ENCODE measurements around the gene CHTOP. TPM values are rescaled to one million over a fixed set of nuclear protein-coding genes. Genes with fewer than 3 reads are reported as not detected.

The CHTOP gene
- total RNA-seq, 1 donor from 2014 or later: 30.6 TPM

- DNase-seq (ENCODE audit: low spot score): peak; percentile 89
Measured at GRCh38 chr1:153612755-153613331, 21.0 kb upstream of the CHTOP start, which contains the start of gene S100A16. S100A16 (minus strand) TSS chr1:153613137; CDS start chr1:153608151, 4,986 bp downstream.

- DNase-seq (ENCODE audit: low spot score): no peak
Measured at GRCh38 chr1:153613406-153613805, 20.5 kb upstream of the CHTOP start.

GRCh38 chr1:153614189-153614900 lies 19.5 kb upstream of the CHTOP start:
- no peak for DNase-seq (ENCODE audit: low spot score)

- no peak for DNase-seq (ENCODE audit: low spot score)
Measured at GRCh38 chr1:153614906-153615305, 19.0 kb upstream of the CHTOP start.

GRCh38 chr1:153615406-153615805 lies 18.5 kb upstream of the CHTOP start:
- no peak for DNase-seq (ENCODE audit: low spot score)

- peak; percentile 37 for DNase-seq (ENCODE audit: low spot score)
Measured at GRCh38 chr1:153616144-153616916, 17.5 kb upstream of the CHTOP start, which contains the start of gene S100A14. S100A14 (minus strand) TSS chr1:153616325; CDS start chr1:153615858, 467 bp downstream.

- DNase-seq (ENCODE audit: low spot score): peak; percentile 28
Measured at GRCh38 chr1:153616917-153617311, 17.0 kb upstream of the CHTOP start.

- no peak for DNase-seq (ENCODE audit: low spot score)
Measured at GRCh38 chr1:153617663-153618062, 16.2 kb upstream of the CHTOP start.

GRCh38 chr1:153619171-153619570 lies 14.7 kb upstream of the CHTOP start:
- DNase-seq (ENCODE audit: low spot score): no peak

GRCh38 chr1:153623101-153623500 lies 10.8 kb upstream of the CHTOP start:
- DNase-seq (ENCODE audit: low spot score): no peak

GRCh38 chr1:153624965-153625611 lies 8.8 kb upstream of the CHTOP start:
- DNase-seq (ENCODE audit: low spot score): peak; percentile 40

- no peak for DNase-seq (ENCODE audit: low spot score)
Measured at GRCh38 chr1:153626477-153626903, 7.4 kb upstream of the CHTOP start.

GRCh38 chr1:153626904-153627714 lies 6.8 kb upstream of the CHTOP start, which contains the start of gene S100A13:
S100A13 (minus strand) TSS chr1:153627505; CDS start chr1:153626472, 1,033 bp downstream.
- peak; percentile 95 for DNase-seq (ENCODE audit: low spot score)

- DNase-seq (ENCODE audit: low spot score): no peak
Measured at GRCh38 chr1:153627715-153628626, 5.9 kb upstream of the CHTOP start, which contains the start of gene S100A1. S100A1 (plus strand) TSS chr1:153628434; CDS start chr1:153630522, 2,088 bp downstream.

GRCh38 chr1:153628638-153629342 lies 5.1 kb upstream of the CHTOP start:
- DNase-seq (ENCODE audit: low spot score): no peak

- no peak for DNase-seq (ENCODE audit: low spot score)
Measured at GRCh38 chr1:153629343-153629665, 4.6 kb upstream of the CHTOP start.

GRCh38 chr1:153629971-153630370 lies 3.9 kb upstream of the CHTOP start:
- DNase-seq (ENCODE audit: low spot score): peak; percentile 51

- no peak for DNase-seq (ENCODE audit: low spot score)
Measured at GRCh38 chr1:153630384-153630783, 3.5 kb upstream of the CHTOP start.
